Omental fat pad (tissue), 4 donors: ENCODE results near the gene ERFE. TPM values are rescaled to one million over a fixed set of nuclear protein-coding genes. Genes with fewer than 3 reads are reported as not detected.
"Not testable (repeated sequence)": the region's sequence is repeated elsewhere in the genome, so short reads cannot be mapped to it uniquely, and the experiment has no call there.

Source experiments
- ATAC-seq: fragments of 150-250 bp; one replicate; pipeline ENCODE4 v1.9.1; 2016; ENCODE audit warnings: mild to moderate bottlenecking, moderate library complexity; ENCODE audit not compliant: low FRiP score
- DNase-seq: peaks from one replicate; pipeline ENCODE4 v3.0.0-alpha.2; 2019; ENCODE audit warnings: low spot score
- total RNA-seq, 4 donors: library from RNA; depleted of rRNA; stranded (reverse); fragments of >200 nt; gene quantifications; one replicate each; pipeline ENCODE4 v1.1.0, GENCODE V29; 2016
- TF ChIP-seq, protein P1 (sequence below), 3 donors: fragments of 450-650 bp; IDR thresholded peaks; one replicate each; pipeline ENCODE4 v1.5.1; 2016 to 2017; ENCODE audit warnings: antibody characterized with exemption in 3 of 3, mild to moderate bottlenecking in 3 of 3, moderate library complexity in 2 of 3

ERFE gene, protein sequence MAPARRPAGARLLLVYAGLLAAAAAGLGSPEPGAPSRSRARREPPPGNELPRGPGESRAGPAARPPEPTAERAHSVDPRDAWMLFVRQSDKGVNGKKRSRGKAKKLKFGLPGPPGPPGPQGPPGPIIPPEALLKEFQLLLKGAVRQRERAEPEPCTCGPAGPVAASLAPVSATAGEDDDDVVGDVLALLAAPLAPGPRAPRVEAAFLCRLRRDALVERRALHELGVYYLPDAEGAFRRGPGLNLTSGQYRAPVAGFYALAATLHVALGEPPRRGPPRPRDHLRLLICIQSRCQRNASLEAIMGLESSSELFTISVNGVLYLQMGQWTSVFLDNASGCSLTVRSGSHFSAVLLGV
- 1 to 10 TPM in 2 of 4 donors, not detected in 2; 1.1 to 1.9 TPM for total RNA-seq

DNA sequence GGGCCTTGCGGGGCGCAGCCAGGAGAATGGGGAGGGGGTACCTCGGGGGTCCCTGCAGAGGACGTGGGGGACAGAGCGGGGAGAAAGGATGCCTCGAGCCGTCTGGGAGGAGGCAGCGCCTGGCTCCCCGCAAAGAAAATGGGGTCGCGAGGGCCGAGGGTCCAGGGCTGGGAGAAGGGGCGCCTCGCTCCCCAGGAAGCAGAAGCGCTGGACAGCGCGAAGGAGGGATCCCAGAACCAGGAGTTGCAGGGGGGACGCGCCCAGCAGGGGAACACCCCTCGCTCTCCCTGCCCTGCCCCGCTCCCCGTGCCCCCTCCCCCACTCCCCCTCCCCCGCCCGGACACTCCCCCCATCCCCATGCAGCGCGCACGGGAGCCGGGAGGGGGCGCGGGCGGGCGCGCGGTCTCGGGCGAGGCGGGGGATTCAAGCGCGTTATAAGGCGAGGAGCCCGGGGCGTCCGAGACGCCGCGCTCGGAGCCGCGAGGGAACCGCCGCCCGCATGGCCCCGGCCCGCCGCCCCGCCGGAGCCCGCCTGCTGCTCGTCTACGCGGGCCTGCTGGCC, at the start of gene ERFE:
Gene ERFE (plus strand): TSS at position 462 of the 562 bp plus-strand sequence. CDS start 38 bp downstream, at position 500.
- ATAC-seq (peak; percentile 69), DNase-seq (no peak)
- TF ChIP-seq, protein P1, sequence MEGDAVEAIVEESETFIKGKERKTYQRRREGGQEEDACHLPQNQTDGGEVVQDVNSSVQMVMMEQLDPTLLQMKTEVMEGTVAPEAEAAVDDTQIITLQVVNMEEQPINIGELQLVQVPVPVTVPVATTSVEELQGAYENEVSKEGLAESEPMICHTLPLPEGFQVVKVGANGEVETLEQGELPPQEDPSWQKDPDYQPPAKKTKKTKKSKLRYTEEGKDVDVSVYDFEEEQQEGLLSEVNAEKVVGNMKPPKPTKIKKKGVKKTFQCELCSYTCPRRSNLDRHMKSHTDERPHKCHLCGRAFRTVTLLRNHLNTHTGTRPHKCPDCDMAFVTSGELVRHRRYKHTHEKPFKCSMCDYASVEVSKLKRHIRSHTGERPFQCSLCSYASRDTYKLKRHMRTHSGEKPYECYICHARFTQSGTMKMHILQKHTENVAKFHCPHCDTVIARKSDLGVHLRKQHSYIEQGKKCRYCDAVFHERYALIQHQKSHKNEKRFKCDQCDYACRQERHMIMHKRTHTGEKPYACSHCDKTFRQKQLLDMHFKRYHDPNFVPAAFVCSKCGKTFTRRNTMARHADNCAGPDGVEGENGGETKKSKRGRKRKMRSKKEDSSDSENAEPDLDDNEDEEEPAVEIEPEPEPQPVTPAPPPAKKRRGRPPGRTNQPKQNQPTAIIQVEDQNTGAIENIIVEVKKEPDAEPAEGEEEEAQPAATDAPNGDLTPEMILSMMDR (IDR thresholded peaks at IDR 0.05), result no peak

- DNase-seq, result no peak
- TF ChIP-seq, protein P1 (IDR thresholded peaks at IDR 0.05), result no peak
- no peak for ATAC-seq
Measured at GRCh38 chr2:238113611-238114010, 45.2 kb upstream of the ERFE start.

DNA sequence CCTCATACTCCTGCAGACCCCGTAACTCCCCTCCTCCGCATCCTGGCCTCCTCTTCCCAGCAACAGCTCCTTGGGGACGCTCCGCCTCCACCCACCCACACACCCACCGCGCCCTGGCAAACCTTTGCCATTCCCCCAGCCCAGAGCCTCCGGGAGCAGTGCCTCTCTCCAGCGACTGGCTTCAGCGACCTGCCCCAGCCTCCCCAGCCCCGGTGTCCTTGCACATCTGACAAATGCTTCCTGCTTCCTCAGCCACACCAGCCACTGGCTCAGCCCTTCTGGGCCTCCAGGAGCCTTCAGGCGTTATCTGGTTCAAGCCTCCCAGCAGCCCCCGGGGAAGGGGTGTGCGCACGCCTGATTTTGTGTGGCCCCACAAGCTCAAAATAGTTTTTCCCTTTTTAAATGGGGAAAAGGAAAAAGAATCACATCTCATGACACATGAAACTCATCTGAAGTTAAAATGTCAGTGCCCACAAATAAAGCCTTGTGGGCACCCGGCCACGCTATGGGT, 44.4 kb upstream of the ERFE start:
- TF ChIP-seq, protein P1 (IDR thresholded peaks at IDR 0.05), result no peak
- no peak for DNase-seq
- ATAC-seq, result no peak

DNA sequence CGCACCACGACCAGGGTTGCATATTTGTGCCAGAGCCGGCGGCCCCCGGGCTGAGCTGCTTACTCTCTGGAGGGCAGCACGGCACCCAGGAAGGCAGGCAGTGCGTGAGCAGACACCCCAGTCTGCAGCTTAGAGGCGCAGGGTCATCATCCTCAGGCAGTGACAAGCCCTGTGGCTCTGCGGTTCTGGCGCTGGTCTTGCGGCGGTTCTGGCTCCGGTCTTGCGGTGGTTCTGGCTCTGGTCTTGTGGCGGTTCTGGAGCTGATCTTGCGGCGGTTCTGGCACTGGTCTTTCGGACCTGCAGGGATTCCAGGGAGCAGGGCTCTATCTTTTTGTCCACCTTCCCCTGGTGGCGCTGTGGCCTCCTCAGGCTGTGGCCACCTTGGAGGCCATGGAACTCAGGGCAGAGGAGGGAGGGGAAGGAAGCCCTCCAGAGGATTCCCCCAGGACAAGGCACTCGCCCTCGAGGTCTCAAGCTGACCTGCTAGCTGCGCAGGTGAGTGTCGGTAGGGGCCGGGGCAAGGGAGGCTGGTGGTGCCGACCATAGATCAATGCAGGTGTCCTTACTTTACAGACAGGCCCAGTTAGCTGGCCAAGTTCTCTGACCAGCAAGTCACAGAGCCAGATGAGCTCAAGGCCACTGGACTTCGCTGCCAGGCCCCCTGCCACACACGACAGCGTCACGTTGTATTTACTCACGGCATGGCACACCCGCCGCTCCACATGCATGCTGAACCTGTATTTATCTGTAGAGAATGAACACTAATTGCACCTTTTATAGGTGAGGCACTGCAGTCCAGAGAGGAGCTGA, 43.7 kb upstream of the ERFE start:
- TF ChIP-seq, protein P1 (IDR thresholded peaks at IDR 0.05), result no peak
- no peak for DNase-seq
- no peak for ATAC-seq

- not testable (repeated sequence) for DNase-seq, ATAC-seq
Measured at GRCh38 chr2:238115709-238116108, 43.1 kb upstream of the ERFE start.

DNA sequence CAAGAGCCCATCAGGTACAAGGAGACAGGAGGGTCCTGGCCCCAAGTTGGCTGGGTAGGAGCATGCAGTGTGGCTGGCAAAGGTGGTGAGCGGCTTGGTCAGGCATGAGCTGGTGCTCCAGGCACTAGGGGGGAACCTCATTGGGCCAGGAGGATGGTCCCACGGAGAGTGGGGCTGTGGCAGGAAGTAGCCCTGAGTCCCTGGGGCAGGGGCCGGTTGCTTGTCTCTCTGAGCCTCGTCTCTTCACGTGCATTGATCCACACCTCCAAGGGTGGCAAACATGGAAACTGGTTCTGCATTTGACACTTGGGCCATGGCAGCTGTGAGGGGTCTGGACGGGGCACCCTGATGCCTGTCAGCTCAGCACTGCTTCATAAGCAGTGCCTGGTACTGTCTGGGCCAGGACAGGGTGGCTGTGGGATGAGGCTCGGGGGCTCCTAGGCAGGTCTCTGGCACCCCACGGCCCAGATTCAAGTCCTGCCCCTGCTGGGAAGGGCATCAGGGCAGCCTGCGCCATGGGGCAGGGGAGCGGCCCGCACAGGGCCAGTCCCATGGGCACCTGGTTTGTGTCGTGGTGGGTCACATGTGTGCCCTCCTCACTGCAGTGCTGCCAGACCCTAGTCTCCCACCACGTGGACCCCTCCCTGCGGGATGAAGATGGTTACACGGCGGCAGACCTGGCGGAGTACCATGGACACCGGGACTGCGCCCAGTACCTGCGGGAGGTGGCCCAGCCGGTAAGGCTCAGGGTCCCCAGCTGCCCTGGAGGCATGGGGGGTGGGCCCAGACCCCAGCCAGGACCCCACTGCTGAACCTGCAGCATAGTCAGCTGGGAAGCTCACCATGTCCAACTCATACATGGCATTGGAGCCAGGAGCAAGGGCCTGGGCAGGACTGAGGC, 42.2 kb upstream of the ERFE start:
- DNase-seq (no peak), ATAC-seq (no peak)
- TF ChIP-seq, protein P1 (IDR thresholded peaks at IDR 0.05), result no peak
